ENCODE data around the gene ULK3.

ULK3 gene

GRCh38 chr15:74869372-74869725 lies 26.4 kb upstream of the ULK3 start:
- DNase-seq (ENCODE audit: low read depth in 2 of 3, low spot score in 2 of 3): no peak

- no peak for DNase-seq (ENCODE audit: low read depth in 2 of 3, low spot score in 2 of 3)
These were observed 25.1 kb upstream of the ULK3 start for GRCh38 chr15:74868059-74868458.

- DNase-seq (ENCODE audit: low read depth in 2 of 3, low spot score in 2 of 3): no peak
These were observed 24.6 kb upstream of the ULK3 start for GRCh38 chr15:74867466-74868038.

GRCh38 chr15:74866090-74866489 lies 23.1 kb upstream of the ULK3 start:
- no peak for DNase-seq (ENCODE audit: low read depth in 2 of 3, low spot score in 2 of 3)

GRCh38 chr15:74865316-74865715 lies 22.4 kb upstream of the ULK3 start:
- DNase-seq (ENCODE audit: low read depth in 2 of 3, low spot score in 2 of 3): no peak

- DNase-seq (ENCODE audit: low read depth in 2 of 3, low spot score in 2 of 3): no peak
These were observed 21.3 kb upstream of the ULK3 start for GRCh38 chr15:74864296-74864695.

GRCh38 chr15:74863239-74864056 lies 20.5 kb upstream of the ULK3 start:
- DNase-seq (ENCODE audit: low read depth in 2 of 3, low spot score in 2 of 3): no peak

GRCh38 chr15:74858369-74858740 lies 15.4 kb upstream of the ULK3 start:
- no peak for DNase-seq (ENCODE audit: low read depth in 2 of 3, low spot score in 2 of 3)

GRCh38 chr15:74857671-74858368 lies 14.9 kb upstream of the ULK3 start:
- no peak for DNase-seq (ENCODE audit: low read depth in 2 of 3, low spot score in 2 of 3)

- DNase-seq (ENCODE audit: low read depth in 2 of 3, low spot score in 2 of 3): no peak
These were observed 14.2 kb upstream of the ULK3 start for GRCh38 chr15:74857082-74857655.

GRCh38 chr15:74856537-74856936 lies 13.6 kb upstream of the ULK3 start:
- DNase-seq (ENCODE audit: low read depth in 2 of 3, low spot score in 2 of 3): no peak

- no peak for DNase-seq (ENCODE audit: low read depth in 2 of 3, low spot score in 2 of 3)
These were observed 12.9 kb upstream of the ULK3 start for GRCh38 chr15:74855857-74856256.

GRCh38 chr15:74854453-74855022 lies 11.6 kb upstream of the ULK3 start:
- no peak for DNase-seq (ENCODE audit: low read depth in 2 of 3, low spot score in 2 of 3)

GRCh38 chr15:74851960-74852359 lies 9.0 kb upstream of the ULK3 start:
- DNase-seq (ENCODE audit: low read depth in 2 of 3, low spot score in 2 of 3): no peak

GRCh38 chr15:74850393-74850792 lies 7.4 kb upstream of the ULK3 start:
- DNase-seq (ENCODE audit: low read depth in 2 of 3, low spot score in 2 of 3): no peak

- no peak for DNase-seq (ENCODE audit: low read depth in 2 of 3, low spot score in 2 of 3)
These were observed 4.5 kb upstream of the ULK3 start for GRCh38 chr15:74847432-74847831.

- no peak for DNase-seq (ENCODE audit: low read depth in 2 of 3, low spot score in 2 of 3)
These were observed 2.6 kb upstream of the ULK3 start for GRCh38 chr15:74845581-74845980.

- no peak for DNase-seq (ENCODE audit: low read depth in 2 of 3, low spot score in 2 of 3)
These were observed 2.2 kb upstream of the ULK3 start for GRCh38 chr15:74845208-74845568.

- no peak for DNase-seq (ENCODE audit: low read depth in 2 of 3, low spot score in 2 of 3)
These were observed 1.6 kb upstream of the ULK3 start for GRCh38 chr15:74844319-74845207.

GRCh38 chr15:74843891-74844299 lies 939 bp upstream of the ULK3 start:
- no peak for DNase-seq (ENCODE audit: low read depth in 2 of 3, low spot score in 2 of 3)

GRCh38 chr15:74843445-74843828 lies 481 bp upstream of the ULK3 start:
- no peak for DNase-seq (ENCODE audit: low read depth in 2 of 3, low spot score in 2 of 3)

All from activated CD8-positive, alpha-beta memory T cell treated with anti-CD3 and anti-CD28 coated beads for 48 hours (primary cell).